HG03457 (cell line): Measurements from ENCODE around the gene DPF1.

Experiments
- ATAC-seq: cut with Tn5 transposase; IDR thresholded peaks from one replicate; pipeline ENCODE4 v1.9.1; 2021; ENCODE audit warnings: moderate number of reproducible peaks; ENCODE audit not compliant: unreplicated experiment

DPF1 gene

DNA sequence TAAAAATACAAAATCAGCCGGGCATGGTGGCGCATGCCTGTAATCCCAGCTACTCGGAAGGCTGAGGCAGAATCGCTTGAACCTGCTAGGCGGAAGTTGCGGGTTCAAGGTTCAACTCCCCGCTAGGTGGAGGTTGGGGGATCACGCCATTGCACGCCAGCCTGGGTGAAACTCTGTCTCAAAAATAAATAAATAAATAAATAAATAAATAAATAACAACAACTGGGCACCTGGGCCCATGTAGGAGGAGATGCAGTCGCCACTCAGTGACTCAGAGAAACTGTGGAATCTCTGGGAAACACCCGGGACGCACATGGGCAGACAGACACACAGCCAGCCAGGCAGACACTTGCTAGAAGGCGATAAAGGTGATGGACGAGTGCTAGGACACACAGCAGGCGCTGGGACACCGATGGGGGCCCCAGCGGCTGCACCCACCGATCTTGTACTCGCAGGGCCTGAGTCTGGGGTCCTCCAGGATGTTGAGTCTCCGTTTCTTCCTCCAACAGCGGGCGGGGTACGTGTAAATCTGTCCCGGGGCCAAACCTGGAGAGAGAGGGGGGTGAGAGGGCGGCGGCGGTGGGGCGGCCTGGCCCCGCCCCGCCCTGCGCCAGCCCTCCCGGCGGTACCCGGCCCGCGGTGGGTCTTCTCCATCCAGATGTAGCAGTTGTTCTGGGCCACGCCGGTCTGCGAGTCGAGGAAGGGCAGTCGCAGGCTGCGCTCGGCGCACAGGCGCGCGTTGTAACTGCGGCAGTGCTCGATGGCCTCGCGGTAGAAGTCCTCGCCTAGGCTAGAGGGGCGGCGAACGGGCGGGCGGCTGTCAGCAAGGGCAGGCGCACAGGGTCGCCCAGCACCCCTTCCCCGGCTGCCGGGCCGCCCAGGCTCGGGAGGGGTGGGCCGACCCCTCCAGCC, 1.8 kb downstream of the DPF1 start:
- ATAC-seq, result no peak

DNA sequence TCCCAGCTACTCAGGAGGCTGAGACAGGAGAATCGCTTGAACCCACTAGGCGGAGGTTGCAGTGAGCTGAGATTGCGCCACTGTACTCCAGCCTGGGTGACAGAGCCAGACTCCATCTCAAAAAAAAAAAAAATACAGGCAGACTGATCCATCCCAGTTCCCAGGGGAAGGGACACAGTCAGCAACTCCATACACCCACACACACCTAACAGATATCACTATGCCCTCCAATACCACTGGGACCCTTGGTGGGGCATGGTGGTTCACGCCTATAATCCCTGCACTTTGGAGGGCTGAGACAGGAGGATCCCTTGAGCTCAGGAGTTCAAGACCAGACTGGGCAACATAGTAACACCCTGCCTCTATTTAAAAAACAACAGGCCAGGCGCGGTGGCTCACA, 2.6 kb downstream of the DPF1 start:
- ATAC-seq, result no peak

DNA sequence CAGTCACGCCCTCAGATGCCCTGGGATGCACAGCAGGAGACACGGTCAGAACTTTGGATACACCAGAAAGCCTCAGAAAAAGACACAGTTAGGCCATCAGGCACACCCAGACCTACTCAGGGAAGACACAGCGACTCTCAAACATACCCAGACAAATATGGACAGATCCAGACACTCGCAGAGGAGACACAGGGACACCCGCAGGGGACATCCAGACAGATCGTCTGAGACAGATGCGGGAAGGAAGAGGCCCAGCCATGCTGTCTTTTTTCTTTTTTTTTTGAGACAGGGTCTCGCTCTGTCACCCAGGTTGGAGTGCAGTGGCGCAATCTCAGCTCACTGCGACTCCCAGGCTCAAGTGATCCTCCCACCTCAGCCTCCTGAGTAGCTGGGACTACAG, 4.8 kb downstream of the DPF1 start:
- no peak for ATAC-seq

DNA sequence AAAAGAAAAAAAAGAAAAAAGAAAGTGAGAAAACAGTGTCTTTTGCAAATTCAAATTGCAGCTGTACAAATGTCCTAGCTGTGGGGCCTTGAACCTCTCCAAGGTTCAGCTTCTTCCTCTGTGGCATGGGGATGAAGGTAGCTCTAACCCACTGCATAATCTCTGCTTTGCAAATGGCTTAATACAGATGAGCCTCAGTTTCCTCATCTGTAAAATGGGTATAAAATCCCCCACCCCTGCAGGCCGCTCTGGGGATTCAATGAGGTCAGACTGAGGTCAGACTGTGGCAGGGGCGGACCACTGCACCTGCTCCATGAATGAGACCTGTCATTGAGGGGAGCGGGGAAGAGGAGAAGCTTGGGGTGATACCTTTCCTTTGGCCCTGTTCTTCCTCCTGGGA, 5.8 kb downstream of the DPF1 start:
- no peak for ATAC-seq

DNA sequence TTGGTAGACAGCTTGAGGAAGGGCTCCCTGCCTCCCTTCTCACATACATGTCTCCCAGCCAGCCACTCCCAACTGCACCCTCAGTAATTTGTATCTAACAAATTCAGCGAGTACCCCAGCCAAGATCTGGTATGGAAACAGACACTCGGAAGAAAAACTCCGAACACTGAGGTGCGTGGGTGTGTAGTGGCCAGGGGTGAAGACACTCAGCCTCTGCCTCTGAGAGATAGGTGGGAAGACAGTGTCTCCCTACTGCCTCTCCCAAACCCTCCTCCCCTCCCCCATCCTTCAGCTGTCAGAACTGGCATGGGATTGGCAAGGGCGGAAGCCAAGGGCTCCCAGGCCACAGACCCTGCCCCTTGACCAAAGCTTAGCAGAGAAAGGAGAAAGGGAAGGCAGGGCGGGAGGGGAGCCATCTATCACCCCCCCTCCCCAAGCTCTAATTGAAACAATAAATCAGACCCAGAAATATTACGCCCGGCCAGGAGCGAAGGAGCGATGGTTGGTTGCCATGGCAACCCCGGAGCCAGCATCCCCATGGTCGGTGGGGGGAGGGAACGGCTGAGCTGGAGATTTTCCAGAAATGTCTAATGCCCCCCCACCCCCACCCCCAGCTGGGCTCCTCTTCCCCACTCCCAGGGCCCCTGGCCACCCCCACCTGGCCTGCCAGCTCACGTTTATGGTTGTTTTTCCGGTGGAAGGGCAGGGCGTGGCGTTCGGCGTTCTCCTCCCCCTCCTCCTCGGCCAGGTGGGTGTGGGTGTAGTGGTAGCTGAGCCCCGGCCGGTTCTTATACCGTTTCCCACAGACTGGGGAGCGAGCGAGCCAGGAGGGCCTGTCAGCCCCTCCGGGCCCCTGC, 7.0 kb downstream of the DPF1 start:
- ATAC-seq, result no peak

DNA sequence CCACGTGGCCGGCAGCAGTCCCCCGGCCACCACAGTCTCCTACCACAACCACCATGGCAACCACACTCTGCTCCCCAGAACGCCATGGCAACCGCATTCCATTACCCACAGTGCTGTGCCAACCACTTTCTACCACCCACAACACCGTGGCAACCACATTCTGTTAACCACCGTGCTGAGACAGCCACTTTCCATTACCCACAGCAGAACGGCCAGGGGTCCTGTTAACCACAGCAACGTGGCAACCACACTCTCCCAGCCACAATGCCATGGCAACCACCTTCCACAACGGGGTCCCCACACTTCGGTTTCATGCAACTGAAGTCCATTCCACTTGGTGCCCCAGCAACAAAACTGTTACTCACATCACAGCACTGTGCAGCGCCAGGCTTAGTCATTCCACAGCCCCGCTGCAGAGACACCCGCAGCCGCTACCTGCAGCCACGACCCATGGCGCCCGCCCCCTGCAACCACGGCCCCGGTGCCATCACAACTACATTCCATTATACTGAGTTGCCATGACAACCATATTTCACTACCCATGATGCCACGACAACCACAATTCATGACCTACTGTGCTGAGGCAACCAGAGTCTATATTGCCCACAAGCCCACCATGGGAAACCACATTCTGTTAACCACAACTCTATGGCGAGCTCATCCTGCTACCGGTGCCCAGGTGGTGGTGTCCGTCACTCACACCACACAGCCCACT, 10.0 kb downstream of the DPF1 start:
- no peak for ATAC-seq

DNA sequence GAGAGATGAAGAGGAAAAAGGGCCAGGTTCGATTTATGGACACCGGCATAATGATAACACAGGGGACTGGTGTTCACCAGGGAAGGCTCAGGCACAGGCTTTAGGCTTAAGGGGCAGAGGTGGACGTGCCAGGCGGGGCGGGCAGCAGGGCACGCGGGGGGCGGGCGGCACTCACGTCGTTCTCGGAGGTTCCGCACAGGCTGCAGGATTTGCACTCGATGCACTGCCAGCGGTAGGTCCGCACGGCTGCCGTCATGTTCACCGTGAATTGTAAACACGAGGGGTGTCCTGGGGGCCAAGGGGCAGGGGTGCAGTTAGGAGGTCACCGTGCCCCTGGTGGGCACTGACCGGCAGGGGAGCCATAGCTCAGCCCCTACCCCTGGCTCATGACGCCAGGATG, 10.6 kb downstream of the DPF1 start:
- ATAC-seq, result no peak

DNA sequence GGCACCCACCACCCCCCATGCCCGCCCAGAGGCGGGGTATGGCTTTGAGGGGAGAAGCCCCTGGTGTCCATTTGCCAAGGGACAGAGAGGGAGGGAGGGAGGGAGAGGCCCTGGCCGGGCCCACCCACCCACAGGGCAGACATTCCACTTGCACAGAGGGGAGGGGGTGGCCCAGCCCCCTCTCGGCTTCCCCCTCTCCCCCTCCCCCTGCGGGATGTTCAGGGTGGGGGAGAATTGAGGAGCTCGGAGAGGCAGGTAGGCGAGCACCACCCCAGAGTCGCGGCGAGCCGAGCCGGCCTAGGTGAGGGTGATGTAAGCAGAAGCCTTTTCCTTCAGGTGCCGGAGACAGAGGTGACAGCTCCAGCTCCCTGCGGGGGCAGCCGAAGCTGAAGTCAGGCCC, 12.3 kb downstream of the DPF1 start:
- ATAC-seq, result no peak

DNA sequence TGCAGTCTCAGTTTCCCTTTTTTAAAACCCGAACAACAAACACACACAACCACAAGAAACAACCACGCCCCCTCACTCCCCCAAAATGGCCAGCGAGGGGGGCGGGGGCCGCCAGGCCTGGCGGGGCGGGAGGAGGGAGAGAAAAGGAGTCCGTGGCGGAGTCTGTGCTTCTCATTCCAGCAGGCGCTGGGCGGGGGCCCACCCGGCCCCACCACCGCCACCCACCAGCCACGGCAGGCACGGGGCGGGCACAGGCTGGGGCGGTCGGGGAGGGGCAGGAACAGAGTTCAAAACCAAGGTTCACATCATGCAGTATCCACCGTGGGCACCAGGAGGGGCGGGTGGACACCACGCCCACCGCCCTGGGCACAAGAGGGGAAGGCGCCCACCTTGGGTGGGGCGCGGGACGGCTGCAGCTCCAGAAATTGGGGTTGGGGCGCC, 12.9 kb downstream of the DPF1 start:
- no peak for ATAC-seq

DNA sequence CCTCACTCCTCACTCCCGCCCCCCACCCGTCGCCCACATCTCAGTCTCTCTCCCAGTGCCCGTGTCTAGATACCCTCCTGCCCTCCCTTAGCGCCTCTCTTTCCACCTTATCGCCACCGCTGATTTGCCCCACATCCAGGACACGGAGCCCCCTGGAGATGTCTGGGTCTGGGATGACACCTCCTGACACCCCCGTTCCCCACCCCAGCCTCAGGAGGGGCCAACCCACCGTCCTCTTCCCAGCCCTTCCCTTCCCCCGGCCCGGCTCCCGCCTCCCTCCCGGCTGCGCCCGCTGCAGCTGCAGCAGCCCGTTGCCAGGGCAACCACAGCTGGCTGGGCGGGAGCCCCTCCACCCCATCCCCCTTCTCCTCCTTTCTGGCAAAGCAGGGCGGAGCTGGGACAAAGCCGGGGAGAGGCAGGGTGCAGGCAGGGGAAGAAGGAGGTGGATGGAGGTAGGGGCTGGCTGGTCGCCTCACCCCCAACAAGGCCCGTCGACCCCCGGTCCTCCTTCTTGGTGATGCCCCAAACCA, 13.5 kb downstream of the DPF1 start:
- no peak for ATAC-seq

DNA sequence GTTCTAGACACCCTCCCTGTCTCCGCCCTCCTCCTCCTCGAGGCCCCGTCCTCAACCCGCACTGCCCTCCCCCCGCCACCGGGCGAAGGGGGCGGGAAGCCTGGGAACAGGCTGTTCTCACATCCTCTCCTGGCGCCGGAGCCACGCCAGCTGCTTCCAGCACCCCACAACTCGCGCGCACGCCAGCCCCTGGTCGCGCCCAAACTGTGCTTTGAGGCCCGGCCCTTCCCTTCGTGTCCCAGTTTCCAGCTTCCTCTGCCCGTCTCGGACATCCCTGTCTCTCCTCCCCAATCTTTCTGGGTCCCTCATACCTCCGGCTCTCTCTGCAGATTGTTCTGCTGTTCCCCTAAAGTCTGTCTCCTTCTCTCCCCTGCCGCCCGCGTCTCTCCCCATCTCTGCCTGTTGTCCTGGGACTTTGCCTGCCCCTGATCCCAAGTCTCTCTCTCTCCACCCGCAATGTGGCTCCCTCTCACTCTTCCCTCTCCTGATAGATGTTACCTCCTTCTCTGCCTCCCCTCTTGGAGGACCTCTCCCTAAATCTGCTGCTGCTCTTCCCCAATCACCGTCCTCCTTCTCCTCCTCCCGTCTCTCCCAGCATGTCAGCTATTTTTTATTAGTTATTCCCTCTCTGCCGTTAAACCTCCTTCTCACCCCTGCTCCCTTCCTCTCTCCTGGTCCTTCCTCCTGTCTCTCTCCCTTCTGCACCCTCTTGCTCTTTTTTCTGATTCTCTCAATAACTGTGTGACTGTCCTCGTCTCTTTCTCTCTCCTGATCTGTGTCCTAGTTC, 14.2 kb downstream of the DPF1 start:
- no peak for ATAC-seq

DNA sequence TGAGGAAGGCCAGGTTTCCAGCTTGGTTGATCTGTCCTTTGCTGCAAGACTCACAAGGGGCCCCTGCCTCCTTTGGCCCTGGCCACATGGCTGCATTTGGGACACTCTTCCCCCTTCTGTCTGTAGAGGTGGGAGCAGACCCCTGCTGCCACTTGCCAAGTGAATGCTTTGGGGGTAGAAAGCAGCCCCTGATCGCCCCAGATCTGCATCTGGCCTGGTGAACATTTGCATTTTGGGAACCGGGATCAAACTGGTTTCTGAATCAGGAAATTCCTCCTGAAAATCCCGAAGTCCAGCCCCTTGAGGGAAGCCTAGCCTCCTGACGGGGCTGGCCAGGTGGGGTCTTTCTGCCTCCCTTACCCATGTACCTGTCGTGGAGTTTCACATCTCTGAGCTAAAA, 14.9 kb downstream of the DPF1 start:
- no peak for ATAC-seq

DNA sequence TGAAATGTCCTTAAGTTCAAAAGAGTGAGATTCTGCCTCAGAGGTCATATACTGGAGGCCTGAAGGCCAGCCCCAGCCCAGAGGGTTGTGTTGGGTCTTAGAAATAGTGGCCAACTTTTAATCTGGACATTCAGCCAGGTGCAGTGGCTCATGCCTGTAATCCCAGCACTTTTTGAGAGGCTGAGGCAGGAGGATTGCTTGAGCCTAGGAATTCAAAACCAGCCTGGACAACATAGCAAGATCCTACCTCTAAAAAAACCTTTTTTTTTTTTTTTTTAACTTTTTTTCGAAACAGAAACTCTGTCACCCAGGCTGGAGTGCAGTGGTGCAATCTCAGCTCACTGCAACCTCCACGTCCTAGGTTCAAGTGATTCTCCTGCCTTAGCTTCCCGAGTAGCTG, 15.5 kb downstream of the DPF1 start:
- no peak for ATAC-seq

DNA sequence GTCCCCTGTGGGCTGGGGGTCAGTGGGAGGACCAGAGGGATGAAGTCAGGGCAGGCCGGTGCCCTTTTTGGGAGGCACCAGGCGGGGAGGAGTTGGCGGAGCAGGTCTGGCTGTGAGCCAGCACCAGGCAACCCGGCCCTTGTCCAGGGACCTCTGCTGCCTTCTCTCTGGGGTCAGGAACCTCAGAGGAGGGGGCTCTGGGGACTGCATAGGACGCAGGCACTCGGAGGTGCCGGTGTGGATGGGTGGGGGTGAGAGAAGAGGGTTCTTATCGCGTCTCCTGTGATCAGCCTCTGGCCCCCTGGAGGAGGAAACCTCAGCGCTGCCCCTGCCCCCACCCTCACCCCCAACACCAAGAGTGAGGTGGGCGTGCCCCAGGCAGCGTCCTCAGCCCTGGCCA, 16.5 kb downstream of the DPF1 start:
- no peak for ATAC-seq

DNA sequence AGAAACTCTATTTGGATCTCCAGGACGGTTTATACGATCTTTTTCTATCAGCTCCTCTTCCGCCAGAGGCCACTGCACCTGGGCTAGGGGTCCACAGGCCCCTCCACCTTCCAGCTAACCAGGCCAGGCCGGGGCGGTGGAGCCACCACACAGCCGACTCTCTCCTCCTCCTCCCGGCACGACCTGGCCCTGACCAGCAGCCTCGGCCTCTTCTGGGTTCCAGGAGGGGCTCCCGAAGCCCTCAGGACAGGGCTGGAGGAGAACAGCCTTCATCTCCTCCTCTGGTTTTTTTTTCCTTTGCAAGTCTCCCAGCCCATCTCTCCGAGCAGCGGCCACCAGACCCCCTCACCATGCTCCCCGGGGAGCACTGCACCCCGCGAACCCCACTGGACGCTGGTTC, 17.1 kb downstream of the DPF1 start:
- ATAC-seq, result no peak

DNA sequence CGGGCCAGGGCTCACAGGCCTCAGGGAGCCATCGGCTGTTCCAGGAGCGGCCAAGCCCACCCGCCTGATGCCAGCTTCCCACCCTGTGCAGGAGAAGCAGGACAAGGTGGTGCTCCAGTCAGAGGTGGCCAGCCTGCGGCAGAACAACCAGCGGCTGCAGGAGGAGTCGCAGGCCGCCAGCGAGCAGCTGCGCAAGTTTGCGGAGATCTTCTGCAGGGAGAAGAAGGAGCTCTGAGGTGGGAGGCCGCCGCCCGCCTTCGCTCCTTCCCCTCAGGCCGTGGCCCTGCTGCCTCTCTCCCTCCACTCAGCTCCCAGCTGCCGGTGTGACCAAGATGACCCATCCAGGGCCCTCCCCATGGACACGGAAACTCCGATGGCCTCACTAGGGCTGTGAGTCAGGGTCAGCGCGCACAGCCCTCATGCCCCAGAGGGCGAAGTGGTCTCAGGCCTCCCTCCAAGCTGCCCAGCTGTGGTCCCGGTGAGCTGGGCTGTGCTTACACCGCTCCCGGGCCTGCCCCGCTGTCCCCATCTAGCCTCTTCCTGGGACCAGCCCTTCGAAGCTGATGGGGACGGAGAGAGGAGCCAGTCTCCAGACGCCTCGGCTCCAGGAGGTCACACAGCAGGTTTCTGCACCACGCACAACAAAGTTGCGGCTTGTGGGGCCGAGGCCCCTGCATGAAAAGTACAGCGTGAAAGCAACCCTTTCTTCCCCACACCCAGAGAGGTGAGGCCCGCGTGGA, 17.8 kb downstream of the DPF1 start:
- no peak for ATAC-seq

DNA sequence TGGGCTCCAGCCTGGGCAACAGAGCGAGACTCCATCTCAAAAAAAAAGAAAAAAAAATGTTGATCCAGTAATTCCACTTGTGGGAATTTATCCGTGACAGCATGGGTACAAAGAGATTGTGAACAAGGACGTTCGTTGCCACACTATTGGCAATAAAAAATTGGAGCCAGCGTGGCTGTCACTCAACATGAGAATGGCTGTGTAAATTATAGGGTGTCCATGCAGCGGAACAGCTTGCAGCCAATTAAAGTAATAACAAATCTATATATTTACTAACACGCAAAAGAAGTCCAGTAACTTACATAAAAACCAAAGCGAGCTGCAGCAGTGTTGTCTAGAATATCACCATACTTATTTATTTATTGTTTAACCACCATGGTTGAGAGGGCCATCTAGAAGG, 19.3 kb downstream of the DPF1 start:
- no peak for ATAC-seq

DNA sequence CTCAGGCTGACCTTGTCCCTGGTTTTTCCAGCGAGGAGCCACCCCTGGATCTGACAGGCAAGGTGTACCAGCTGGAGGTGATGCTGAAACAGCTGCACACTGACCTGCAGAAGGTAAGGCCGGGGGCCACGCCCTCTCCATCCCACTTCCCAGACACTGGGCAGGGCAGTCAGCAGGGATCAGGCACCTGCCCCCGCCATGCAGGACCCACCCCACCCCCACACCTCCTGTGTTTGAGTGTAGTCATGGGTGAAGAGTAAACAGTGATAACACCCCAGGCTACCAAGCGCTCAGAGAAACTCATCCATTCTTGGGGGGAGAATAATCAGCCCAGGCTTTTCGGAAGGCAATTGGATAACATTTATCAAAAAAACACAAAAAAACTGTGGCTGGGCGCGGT, 19.9 kb downstream of the DPF1 start:
- ATAC-seq, result no peak

DNA sequence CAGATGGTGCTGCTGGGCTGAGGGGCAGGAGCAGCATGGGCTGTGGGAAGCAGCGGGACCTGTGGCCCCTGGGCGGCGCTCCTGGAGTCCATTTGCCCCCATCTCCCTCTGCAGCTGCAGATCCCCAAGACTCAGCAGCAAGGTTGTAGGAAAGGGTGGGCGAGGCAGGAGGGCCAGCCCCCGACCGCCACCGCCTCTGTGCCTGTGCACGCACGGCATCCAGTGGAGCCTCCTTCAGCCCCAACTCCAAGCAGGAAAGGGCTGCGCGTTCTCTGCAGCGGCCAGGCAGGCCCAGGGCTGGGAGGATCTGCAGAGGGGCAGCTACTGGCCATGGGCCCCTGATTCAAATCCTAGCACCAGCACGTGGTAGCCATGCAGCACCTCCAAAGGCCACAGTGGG, 20.8 kb downstream of the DPF1 start:
- ATAC-seq, result no peak

DNA sequence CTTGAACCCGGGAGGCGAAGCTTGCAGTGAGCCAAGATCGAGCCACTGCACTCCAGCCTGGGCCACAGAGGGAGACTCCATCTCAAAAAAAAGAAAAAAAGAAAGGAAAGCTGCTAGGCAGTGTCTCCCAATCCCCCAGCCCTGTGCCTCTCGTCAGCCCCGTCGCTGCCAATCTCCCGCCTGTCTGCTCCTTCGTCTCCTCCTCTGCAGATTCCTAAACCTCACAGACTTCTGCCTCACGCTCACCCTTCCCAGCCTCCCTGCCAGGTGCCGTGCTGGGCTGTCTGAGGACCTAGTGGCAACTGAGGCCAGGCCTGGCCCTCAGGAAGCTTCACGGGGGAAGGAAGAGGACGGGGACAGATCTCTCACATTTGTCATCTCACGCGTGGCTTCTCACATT, 21.5 kb downstream of the DPF1 start:
- no peak for ATAC-seq
